Esophagus (tissue), 2 donors: ENCODE measurements around the gene UQCR10. TPM values are rescaled to one million over a fixed set of nuclear protein-coding genes. Genes with fewer than 3 reads are reported as not detected.

Experiments used
- H3K27ac ChIP-seq, 2 donors: one replicate each; pipeline ENCODE4 v1.5.1; 2013; ENCODE audit warnings: low read depth in 2 of 2, mild to moderate bottlenecking in 2 of 2, inconsistent platforms in 1 of 2, low read length in 1 of 2, moderate library complexity in 1 of 2
- H3K27me3 ChIP-seq, 2 donors: one replicate each; pipeline ENCODE4 v1.6.1; 2013; ENCODE audit warnings: low read length in 2 of 2, control low read depth in 1 of 2, mild to moderate bottlenecking in 1 of 2; ENCODE audit not compliant: insufficient read depth in 2 of 2, control insufficient read depth in 1 of 2
- H3K36me3 ChIP-seq, 2 donors: one replicate each; pipeline ENCODE4 v1.6.1; 2013; ENCODE audit warnings: low read length in 1 of 2; ENCODE audit not compliant: control insufficient read depth in 2 of 2, insufficient read depth in 2 of 2
- H3K4me1 ChIP-seq, 2 donors: one replicate each; pipeline ENCODE4 v1.6.1; 2013; ENCODE audit warnings: low read length in 1 of 2; ENCODE audit not compliant: control insufficient read depth in 2 of 2, insufficient read depth in 2 of 2
- H3K4me3 ChIP-seq, 2 donors: one replicate each; pipeline ENCODE4 v1.5.1; 2013; ENCODE audit warnings: low read length in 2 of 2, mild to moderate bottlenecking in 2 of 2, low read depth in 1 of 2, moderate library complexity in 1 of 2
- H3K9me3 ChIP-seq, 2 donors: one replicate each; pipeline ENCODE4 v1.6.1; 2013; ENCODE audit warnings: mild to moderate bottlenecking in 2 of 2, low read depth in 1 of 2, low read length in 1 of 2, moderate library complexity in 1 of 2; ENCODE audit not compliant: control insufficient read depth in 2 of 2, insufficient read depth in 1 of 2
- WGBS, 2 donors: extraction: QIAGEN DNeasy Blood & Tissue Kit; methylation state at CpG; one replicate each; pipeline ENCODE4 v1.1.7; 2013; 5-methylcytosine and 5-hydroxymethylcytosine counted together
- polyA plus RNA-seq, 2 donors: library from polyadenylated mRNA; stranded (reverse); fragments of 200-250 nt; gene quantifications; one replicate each; pipeline ENCODE4 v1.2.3, GENCODE V29; 2013
- donor health status: healthy with polysubstance abuse.
- donor health status: Bipolar disorder and iron deficiency.

The UQCR10 gene
- polyA plus RNA-seq = 100 to 1,000 TPM; 171 to 204 TPM

DNA sequence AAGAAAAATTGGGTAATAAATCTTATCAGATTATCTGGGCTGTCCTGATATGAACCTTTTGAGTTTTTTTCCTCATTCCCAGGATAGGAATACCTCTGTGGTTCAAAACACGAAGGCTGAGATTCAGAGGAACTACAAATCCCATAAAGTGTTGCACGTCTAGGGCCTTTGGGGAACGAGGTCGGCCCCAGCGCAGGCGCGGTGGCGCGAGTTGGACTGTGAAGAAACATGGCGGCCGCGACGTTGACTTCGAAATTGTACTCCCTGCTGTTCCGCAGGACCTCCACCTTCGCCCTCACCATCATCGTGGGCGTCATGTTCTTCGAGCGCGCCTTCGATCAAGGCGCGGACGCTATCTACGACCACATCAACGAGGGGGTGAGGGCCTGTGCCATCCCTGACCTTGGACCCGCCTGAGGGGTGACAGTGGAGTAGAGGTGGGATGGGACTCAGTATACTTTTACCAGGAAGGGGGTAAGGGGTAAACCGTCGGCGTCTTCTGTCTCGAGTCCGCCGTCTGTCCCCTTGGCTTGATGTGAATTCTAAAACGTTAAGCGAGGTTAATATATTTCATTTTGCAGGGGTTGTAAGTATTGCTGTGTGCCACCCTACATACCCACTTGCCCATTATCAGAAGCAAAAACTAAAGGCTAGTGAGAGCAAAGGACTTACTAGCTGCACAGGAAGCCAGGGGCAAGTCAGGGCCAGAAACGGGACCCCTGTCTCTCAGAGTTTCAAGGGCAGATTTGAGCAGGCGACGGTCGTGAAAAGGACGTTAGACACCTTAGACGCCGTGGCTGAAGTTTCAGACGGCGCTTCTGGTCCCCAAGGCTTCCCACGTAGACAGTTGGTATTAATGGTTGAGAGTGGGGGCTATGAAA, at the start of gene UQCR10:
TSS of gene UQCR10 (plus strand) at position 199 of the 881 bp plus-strand sequence. CDS start at position 229, 30 bp downstream.
- H3K4me3 ChIP-seq = peak within 1 kb of the TSS; percentile 84 to 95
- H3K27ac ChIP-seq = peak within 1 kb of the TSS; percentile 90 to 95
- 1 to 12% methylated on average over 46 of the region's 46 CpGs for WGBS, 2 donors
- H3K9me3 ChIP-seq = no peaks in the 10 kb centered on the region
- H3K36me3 ChIP-seq = peaks cover 0 to 5% of the 10 kb centered on the region in 2 donors
- peaks cover 0 to 6% of the 10 kb centered on the region in 2 donors for H3K4me1 ChIP-seq
- H3K27me3 ChIP-seq = no peaks in the 10 kb centered on the region

- Histone ChIP-seq H3K9me3 (no peaks in the 10 kb centered on the region), H3K4me1 (peaks cover 0 to 9% of the 10 kb centered on the region in 2 donors), H3K27ac (no peak overlapping the region), H3K4me3 (no peak overlapping the region), H3K36me3 (no peaks in the 10 kb centered on the region), H3K27me3 (peaks cover 0 to 14% of the 10 kb centered on the region in 2 donors)
- WGBS, 2 donors = 63 to 76% methylated on average over 11 of the region's 11 CpGs
These were observed 49.4 kb upstream of the UQCR10 start for GRCh38 chr22:29717789-29718188.

GRCh38 chr22:29718949-29719898, 47.9 kb upstream of the UQCR10 start:
- Histone ChIP-seq H3K4me1 (peaks cover 0 to 9% of the 10 kb centered on the region in 2 donors), H3K9me3 (no peaks in the 10 kb centered on the region), H3K4me3 (peak overlapping the region in 1 of 2 donors; percentile 35), H3K27ac (no peak overlapping the region), H3K27me3 (peaks cover 0 to 14% of the 10 kb centered on the region in 2 donors), H3K36me3 (no peaks in the 10 kb centered on the region)
- WGBS, 2 donors = 39 to 41% methylated on average over 24 of the region's 24 CpGs

DNA sequence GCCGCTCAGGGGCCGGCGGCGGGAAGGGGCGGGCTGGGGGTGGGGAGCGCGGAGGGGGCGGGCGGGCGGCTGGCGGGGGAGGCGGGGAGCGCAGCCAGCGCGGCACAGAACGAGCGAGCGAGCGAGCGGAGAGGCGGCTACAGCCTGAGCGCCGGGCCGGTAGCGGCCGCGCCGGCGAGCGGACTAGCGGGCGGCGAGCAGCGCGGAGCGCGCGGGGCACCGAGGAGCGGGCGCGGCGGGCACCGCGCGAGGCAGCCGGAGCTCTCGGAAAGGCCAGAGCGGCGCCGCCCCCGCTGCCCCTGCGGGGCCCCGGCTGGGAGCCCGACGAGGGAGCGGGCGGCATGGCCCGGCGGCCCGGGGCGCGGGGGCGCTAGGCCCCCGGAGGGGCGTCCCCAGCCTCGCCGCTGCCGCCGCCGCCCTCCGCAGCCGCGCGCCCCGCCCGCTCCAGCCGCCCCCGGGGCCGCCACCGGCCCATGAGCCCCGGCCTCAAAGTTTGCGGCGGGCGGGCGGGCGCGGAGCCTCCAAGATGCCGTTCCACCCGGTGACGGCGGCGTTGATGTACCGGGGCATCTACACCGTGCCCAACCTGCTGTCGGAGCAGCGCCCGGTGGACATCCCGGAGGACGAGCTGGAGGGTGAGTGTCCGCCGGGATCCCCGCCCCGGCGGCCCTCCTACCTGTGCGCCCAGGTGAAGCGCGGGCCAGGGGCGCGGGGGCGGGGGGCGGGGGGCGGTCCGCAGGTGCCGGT, 47.1 kb upstream of the UQCR10 start, which contains the start of gene CABP7:
TSS of gene CABP7 (plus strand) at position 105 of the 747 bp plus-strand sequence. CDS start at position 527, 422 bp downstream.
- Histone ChIP-seq H3K27ac (no peak within 1 kb of the TSS), H3K27me3 (peaks cover 0 to 14% of the 10 kb centered on the region in 2 donors), H3K4me3 (peak within 1 kb of the TSS in 1 of 2 donors; percentile 35), H3K9me3 (no peaks in the 10 kb centered on the region), H3K4me1 (peaks cover 0 to 9% of the 10 kb centered on the region in 2 donors), H3K36me3 (no peaks in the 10 kb centered on the region)
- WGBS, 2 donors = 1 to 2% methylated on average over 28 to 115 of the region's 115 CpGs

DNA sequence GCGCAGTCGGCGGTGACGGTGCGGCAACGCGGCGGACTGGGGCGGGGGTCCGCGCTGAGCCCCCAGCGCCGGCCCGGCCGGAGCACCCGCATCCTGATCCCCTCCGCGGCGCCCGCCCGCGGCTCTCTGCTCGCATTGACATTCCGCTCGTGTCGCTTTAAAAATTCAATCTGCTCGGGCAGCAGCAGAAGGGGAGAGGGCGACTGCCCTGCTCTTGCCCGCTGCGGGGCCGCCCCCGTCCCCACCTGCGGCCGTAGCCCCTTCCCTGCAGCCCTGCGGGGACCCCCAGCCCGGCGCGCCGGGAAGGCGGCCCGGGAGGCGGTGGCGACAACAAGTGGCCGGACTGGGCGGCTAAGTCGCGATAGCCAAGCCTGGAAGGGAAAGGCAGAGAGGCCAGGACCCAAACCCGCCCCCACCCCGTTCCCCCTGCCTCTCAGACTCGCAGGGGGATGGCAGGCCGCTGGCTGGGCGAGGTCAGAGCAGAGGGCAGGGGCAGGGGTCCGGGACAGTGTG, 46.3 kb upstream of the UQCR10 start:
- Histone ChIP-seq H3K36me3 (no peaks in the 10 kb centered on the region), H3K4me3 (peak overlapping the region in 1 of 2 donors; percentile 35), H3K4me1 (peaks cover 0 to 9% of the 10 kb centered on the region in 2 donors), H3K27ac (no peak overlapping the region), H3K27me3 (peaks cover 0 to 14% of the 10 kb centered on the region in 2 donors), H3K9me3 (no peaks in the 10 kb centered on the region)
- 7 to 11% methylated on average over 36 to 53 of the region's 53 CpGs for WGBS, 2 donors

DNA sequence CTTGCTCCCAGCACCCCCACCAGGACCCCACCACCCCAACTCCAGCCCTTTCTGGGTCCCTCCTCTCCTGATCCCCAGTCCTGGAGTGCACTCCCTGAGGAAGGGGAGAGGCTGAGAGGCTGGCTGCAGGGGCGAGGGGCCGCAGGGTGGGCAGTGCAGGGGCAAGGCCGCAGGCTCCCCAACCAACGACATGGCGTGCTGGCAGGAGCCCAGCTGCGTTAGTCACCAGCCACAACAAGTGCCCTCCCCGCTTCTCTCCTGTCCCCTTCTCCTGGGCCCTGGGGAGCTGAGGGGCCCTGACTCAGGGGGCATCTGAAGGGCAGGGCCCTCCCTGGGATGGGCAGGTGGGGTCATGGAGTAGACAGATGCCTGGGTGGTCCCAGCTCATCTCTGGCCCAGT, 45.0 kb upstream of the UQCR10 start:
- no peak overlapping the region for H3K27ac ChIP-seq
- no peaks in the 10 kb centered on the region for H3K9me3 ChIP-seq
- WGBS, 2 donors = 60 to 72% methylated on average over 7 of the region's 7 CpGs
- H3K27me3 ChIP-seq = peaks cover 0 to 14% of the 10 kb centered on the region in 2 donors
- H3K36me3 ChIP-seq = no peaks in the 10 kb centered on the region
- H3K4me1 ChIP-seq = peaks cover 0 to 9% of the 10 kb centered on the region in 2 donors
- H3K4me3 ChIP-seq = no peak overlapping the region

GRCh38 chr22:29722587-29722986, 44.6 kb upstream of the UQCR10 start:
- WGBS, 2 donors = 72 to 82% methylated on average over 16 of the region's 16 CpGs
- Histone ChIP-seq H3K9me3 (no peaks in the 10 kb centered on the region), H3K27ac (no peak overlapping the region), H3K27me3 (peaks cover 0 to 14% of the 10 kb centered on the region in 2 donors), H3K4me3 (no peak overlapping the region), H3K36me3 (no peaks in the 10 kb centered on the region), H3K4me1 (peaks cover 0 to 9% of the 10 kb centered on the region in 2 donors)

DNA sequence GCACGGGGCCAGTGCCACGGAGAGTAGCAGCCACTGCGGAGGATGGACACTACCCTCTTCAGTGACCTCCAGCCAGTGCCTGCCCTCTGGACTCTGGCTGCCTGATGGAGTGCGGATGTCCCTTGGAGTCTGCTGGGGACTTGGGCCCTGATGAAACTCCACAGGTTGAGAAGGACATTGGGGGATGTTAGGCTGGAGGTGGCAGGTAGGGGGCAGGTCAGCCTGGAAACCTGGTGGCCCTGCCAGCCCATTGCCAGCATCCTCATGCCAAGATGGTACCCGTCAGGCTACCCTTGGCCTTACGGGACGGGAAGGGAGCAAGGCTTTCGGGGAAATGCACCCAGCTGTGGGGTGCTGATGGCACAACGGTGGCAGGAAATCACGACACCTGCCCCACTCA, 43.4 kb upstream of the UQCR10 start:
- no peak overlapping the region for H3K4me3 ChIP-seq
- WGBS, 2 donors = 86 to 93% methylated on average over 10 of the region's 10 CpGs
- no peaks in the 10 kb centered on the region for H3K9me3 ChIP-seq
- peaks cover 0 to 9% of the 10 kb centered on the region in 2 donors for H3K4me1 ChIP-seq
- no peak overlapping the region for H3K27ac ChIP-seq
- H3K36me3 ChIP-seq = no peaks in the 10 kb centered on the region
- H3K27me3 ChIP-seq = peaks cover 0 to 14% of the 10 kb centered on the region in 2 donors
